H9 (cell line): ENCODE results near the gene RABL3. TPM values are rescaled to one million over a fixed set of nuclear protein-coding genes. Genes with fewer than 3 reads are reported as not detected.

Experiments used
- DNase-seq: peaks from one replicate; pipeline ENCODE4 v3.0.0-alpha.2; 2017
- H2AFZ ChIP-seq: one replicate; pipeline ENCODE4 v1.6.1; 2013; ENCODE audit warnings: mild to moderate bottlenecking, low read length, control low read depth, moderate library complexity
- H2AK5ac ChIP-seq: 2 replicates; pipeline ENCODE4 v1.6.1; 2013; ENCODE audit warnings: low read length, control low read depth, mixed read lengths; ENCODE audit not compliant: insufficient read length
- H2BK120ac ChIP-seq: one replicate; pipeline ENCODE4 v1.6.1; 2013; ENCODE audit warnings: low read depth, mild to moderate bottlenecking, low read length, control low read depth, inconsistent platforms; ENCODE audit not compliant: poor library complexity, severe bottlenecking
- H2BK12ac ChIP-seq: 2 replicates; pipeline ENCODE4 v1.6.1; 2013; ENCODE audit warnings: low read length, control low read depth, mixed read lengths, low read depth; ENCODE audit not compliant: insufficient read length
- H2BK15ac ChIP-seq: 2 replicates; pipeline ENCODE4 v1.6.1; 2013; ENCODE audit warnings: low read depth, low read length, control low read depth
- H2BK20ac ChIP-seq: one replicate; pipeline ENCODE4 v1.6.1; 2013; ENCODE audit warnings: low read depth, mild to moderate bottlenecking, low read length, control low read depth, inconsistent platforms; ENCODE audit not compliant: poor library complexity, severe bottlenecking
- H2BK5ac ChIP-seq: 2 replicates; pipeline ENCODE4 v1.6.1; 2013; ENCODE audit warnings: low read length, control low read depth, mixed read lengths; ENCODE audit not compliant: insufficient read length
- H3K14ac ChIP-seq: 2 replicates; pipeline ENCODE4 v1.6.1; 2013; ENCODE audit warnings: low read length, control low read depth; ENCODE audit not compliant: insufficient read depth
- H3K18ac ChIP-seq: 2 replicates; pipeline ENCODE4 v1.6.1; 2013; ENCODE audit warnings: low read depth, mild to moderate bottlenecking, mixed read lengths, low read length, control low read depth; ENCODE audit not compliant: insufficient read length
- H3K23ac ChIP-seq: 2 replicates; pipeline ENCODE4 v1.6.1; 2013; ENCODE audit warnings: low read length, control low read depth, mixed read lengths, low read depth; ENCODE audit not compliant: insufficient read length
- H3K23me2 ChIP-seq: 2 replicates; pipeline ENCODE4 v1.6.1; 2013; ENCODE audit warnings: low read depth, mild to moderate bottlenecking, mixed read lengths, low read length, control low read depth; ENCODE audit not compliant: insufficient read length, poor library complexity, severe bottlenecking
- H3K27ac ChIP-seq: 2 replicates; pipeline ENCODE4 v1.5.1; 2013; ENCODE audit warnings: low read length, control low read depth, mixed read lengths, low read depth; ENCODE audit not compliant: insufficient read length
- H3K27me3 ChIP-seq: 2 replicates; pipeline ENCODE4 v1.6.1; 2013; ENCODE audit warnings: low read length, control low read depth, inconsistent platforms; ENCODE audit not compliant: insufficient read depth
- H3K4ac ChIP-seq: 2 replicates; pipeline ENCODE4 v1.6.1; 2013; ENCODE audit warnings: low read depth, mild to moderate bottlenecking, control low read depth, inconsistent platforms, low read length, moderate library complexity
- H3K4me1 ChIP-seq: 2 replicates; pipeline ENCODE4 v1.6.1; 2013; ENCODE audit warnings: low read length, control low read depth, inconsistent platforms; ENCODE audit not compliant: insufficient read depth
- H3K4me2 ChIP-seq: 2 replicates; pipeline ENCODE4 v1.6.1; 2013; ENCODE audit warnings: low read length, control low read depth, mixed read lengths; ENCODE audit not compliant: insufficient read length, insufficient read depth
- H3K56ac ChIP-seq: 2 replicates; pipeline ENCODE4 v1.6.1; 2013; ENCODE audit warnings: low read depth, mild to moderate bottlenecking, mixed read lengths, low read length, control low read depth; ENCODE audit not compliant: insufficient read length
- H3K79me1 ChIP-seq: 2 replicates; pipeline ENCODE4 v1.6.1; 2013; ENCODE audit warnings: low read depth, mild to moderate bottlenecking, moderate library complexity, low read length, control low read depth, inconsistent platforms; ENCODE audit not compliant: insufficient read depth, poor library complexity, severe bottlenecking
- H3K79me2 ChIP-seq: 2 replicates; pipeline ENCODE4 v1.6.1; 2013; ENCODE audit warnings: low read length, control low read depth, inconsistent platforms; ENCODE audit not compliant: insufficient read depth
- H3K9ac ChIP-seq: 2 replicates; pipeline ENCODE4 v1.6.1; 2013; ENCODE audit warnings: low read length, control low read depth, mixed read lengths; ENCODE audit not compliant: insufficient read length; ENCODE audit errors: extremely low read depth
- H3K9me3 ChIP-seq: one replicate; pipeline ENCODE4 v1.6.1; 2013; ENCODE audit warnings: low read depth, low read length, inconsistent platforms; ENCODE audit not compliant: control insufficient read depth
- H3T11ph ChIP-seq: one replicate; pipeline ENCODE4 v1.6.1; 2013; ENCODE audit warnings: mild to moderate bottlenecking, low read length, control low read depth, inconsistent platforms
- H4K20me1 ChIP-seq: one replicate; pipeline ENCODE4 v1.6.1; 2013; ENCODE audit not compliant: control insufficient read depth, insufficient read length, insufficient read depth
- H4K5ac ChIP-seq: 2 replicates; pipeline ENCODE4 v1.6.1; 2013; ENCODE audit warnings: low read depth, mild to moderate bottlenecking, mixed read lengths, low read length, control low read depth; ENCODE audit not compliant: insufficient read length
- H4K8ac ChIP-seq: replicated peaks from 2 replicates; pipeline ENCODE4 v1.6.1; 2013; ENCODE audit warnings: low read length, control low read depth, mixed read lengths, low read depth; ENCODE audit not compliant: insufficient read length
- H4K91ac ChIP-seq: 2 replicates; pipeline ENCODE4 v1.6.1; 2013; ENCODE audit warnings: low read depth, mild to moderate bottlenecking, moderate library complexity, mixed read lengths, low read length, control low read depth; ENCODE audit not compliant: insufficient read length
- H3K27ac Mint-ChIP-seq, 3 experiments: 2 replicates in 2 of 3; 3 replicates in 1 of 3; pipeline ENCODE4 v1.8.0; 2020 to 2021; ENCODE audit warnings: mixed read lengths in 3 of 3, mild to moderate bottlenecking in 1 of 3, moderate library complexity in 1 of 3
- H3K27me3 Mint-ChIP-seq: 2 replicates; pipeline ENCODE4 v1.8.0; 2021; ENCODE audit warnings: low read depth, mild to moderate bottlenecking, moderate library complexity, mixed read lengths
- H3K36me3 Mint-ChIP-seq, 3 experiments: 2 replicates in 2 of 3; 3 replicates in 1 of 3; pipeline ENCODE4 v1.8.0; 2020 to 2021; ENCODE audit warnings: low read depth in 3 of 3, mixed read lengths in 3 of 3; ENCODE audit not compliant: insufficient read depth in 1 of 3
- H3K4me1 Mint-ChIP-seq, 2 experiments: 2 replicates each; pipeline ENCODE4 v1.8.0; 2020; ENCODE audit warnings: mixed read lengths in 2 of 2
- H3K4me3 Mint-ChIP-seq, 2 experiments: 2 replicates in 1 of 2; 3 replicates in 1 of 2; pipeline ENCODE4 v1.8.0; 2020 to 2021; ENCODE audit warnings: mild to moderate bottlenecking in 2 of 2, mixed read lengths in 2 of 2, moderate library complexity in 1 of 2
- H3K9me3 Mint-ChIP-seq, 2 experiments: 2 replicates in 1 of 2; 3 replicates in 1 of 2; pipeline ENCODE4 v1.8.0; 2020; ENCODE audit warnings: mild to moderate bottlenecking in 2 of 2, mixed read lengths in 2 of 2, moderate library complexity in 1 of 2
- total RNA-seq: library from RNA; stranded (reverse); gene quantifications from 2 replicates; pipeline ENCODE4 v1.2.1, GENCODE V29; 2021
- TF ChIP-seq, protein P1 (sequence below): fragments of 200-600 bp; sonication (generic); conservative IDR thresholded peaks from 3 replicates; pipeline ENCODE4 v1.8.0; 2021; ENCODE audit warnings: antibody characterized with exemption, mild to moderate bottlenecking

Gene RABL3
- total RNA-seq, 1 experiment from 2014 or later, result 26.7 TPM

DNA sequence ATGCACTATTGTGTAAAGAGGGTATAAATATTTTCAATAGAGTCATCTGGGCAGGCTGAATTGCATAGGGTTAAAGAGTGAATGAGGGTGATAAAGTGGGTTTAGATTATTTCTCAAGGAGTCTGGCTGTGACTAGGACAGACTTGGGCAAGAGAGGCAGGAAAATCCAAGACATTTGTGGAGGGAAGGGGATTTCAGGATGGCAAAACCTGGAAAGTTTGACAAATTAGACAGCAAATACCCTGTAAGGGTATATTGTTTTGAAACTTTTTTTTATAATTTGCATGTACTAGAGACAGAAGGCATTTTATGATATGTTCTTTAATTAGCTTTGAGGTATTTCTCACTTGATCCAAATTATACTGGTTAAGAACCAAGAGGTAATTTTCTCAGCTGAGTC, 77.4 kb downstream of the RABL3 start:
- DNase-seq, result no peak
- peaks cover 4 to 7% of the 10 kb centered on the region in 2 experiments; a peak in 3 of 5 replicates for H3K9me3 Mint-ChIP-seq
- H3K27ac ChIP-seq, result no peak overlapping the region
- H4K5ac ChIP-seq, result no peak overlapping the region
- H2BK120ac ChIP-seq, result no peak overlapping the region
- no peak overlapping the region for H2AK5ac ChIP-seq
- H2BK15ac ChIP-seq, result no peak overlapping the region
- no peaks in the 10 kb centered on the region for H3K4me1 ChIP-seq
- H2AFZ ChIP-seq, result no peak overlapping the region
- H3K23ac ChIP-seq, result no peak overlapping the region
- H2BK20ac ChIP-seq, result no peak overlapping the region
- peaks cover 11 to 13% of the 10 kb centered on the region in 2 experiments for H3K4me1 Mint-ChIP-seq
- no peak overlapping the region for H3K4me2 ChIP-seq
- no peaks in the 10 kb centered on the region for H3K27me3 Mint-ChIP-seq
- no peak overlapping the region for H2BK12ac ChIP-seq
- H3K36me3 Mint-ChIP-seq, result peaks cover 0 to 7% (median 0%) of the 10 kb centered on the region in 3 experiments; a peak in 3 of 7 replicates
- H3K27ac Mint-ChIP-seq, result no peak overlapping the region
- H4K91ac ChIP-seq, result no peak overlapping the region
- H3K9me3 ChIP-seq, result no peaks in the 10 kb centered on the region
- H4K20me1 ChIP-seq, result no peaks in the 10 kb centered on the region
- no peaks in the 10 kb centered on the region for H3K27me3 ChIP-seq
- no peak overlapping the region for H3T11ph ChIP-seq
- H3K4ac ChIP-seq, result no peak overlapping the region
- H2BK5ac ChIP-seq, result no peak overlapping the region
- H4K8ac ChIP-seq, result no peak overlapping the region
- H3K9ac ChIP-seq, result no peak overlapping the region
- no peak overlapping the region for H3K14ac ChIP-seq
- H3K79me1 ChIP-seq, result no peaks in the 10 kb centered on the region
- H3K23me2 ChIP-seq, result no peaks in the 10 kb centered on the region
- H3K56ac ChIP-seq, result no peak overlapping the region
- H3K79me2 ChIP-seq, result no peaks in the 10 kb centered on the region
- H3K18ac ChIP-seq, result no peak overlapping the region
- no peak overlapping the region for H3K4me3 Mint-ChIP-seq
- TF ChIP-seq, protein P1, sequence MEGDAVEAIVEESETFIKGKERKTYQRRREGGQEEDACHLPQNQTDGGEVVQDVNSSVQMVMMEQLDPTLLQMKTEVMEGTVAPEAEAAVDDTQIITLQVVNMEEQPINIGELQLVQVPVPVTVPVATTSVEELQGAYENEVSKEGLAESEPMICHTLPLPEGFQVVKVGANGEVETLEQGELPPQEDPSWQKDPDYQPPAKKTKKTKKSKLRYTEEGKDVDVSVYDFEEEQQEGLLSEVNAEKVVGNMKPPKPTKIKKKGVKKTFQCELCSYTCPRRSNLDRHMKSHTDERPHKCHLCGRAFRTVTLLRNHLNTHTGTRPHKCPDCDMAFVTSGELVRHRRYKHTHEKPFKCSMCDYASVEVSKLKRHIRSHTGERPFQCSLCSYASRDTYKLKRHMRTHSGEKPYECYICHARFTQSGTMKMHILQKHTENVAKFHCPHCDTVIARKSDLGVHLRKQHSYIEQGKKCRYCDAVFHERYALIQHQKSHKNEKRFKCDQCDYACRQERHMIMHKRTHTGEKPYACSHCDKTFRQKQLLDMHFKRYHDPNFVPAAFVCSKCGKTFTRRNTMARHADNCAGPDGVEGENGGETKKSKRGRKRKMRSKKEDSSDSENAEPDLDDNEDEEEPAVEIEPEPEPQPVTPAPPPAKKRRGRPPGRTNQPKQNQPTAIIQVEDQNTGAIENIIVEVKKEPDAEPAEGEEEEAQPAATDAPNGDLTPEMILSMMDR, result no peak
